GM19240 (cell line): ENCODE measurements around the gene U2AF2.

ENCODE experiments used
- DNase-seq: peaks from one replicate; pipeline ENCODE4 v3.0.0; 2011; ENCODE audit warnings: low spot score; ENCODE audit not compliant: insufficient read length

The U2AF2 gene

GRCh38 chr19:55674841-55675660 lies 20.2 kb downstream of the U2AF2 start, which contains the start of gene EPN1:
TSS of gene EPN1 (plus strand) at chr19:55675226. CDS start at chr19:55678628, 3,402 bp downstream.
- peak; percentile 99 for DNase-seq

GRCh38 chr19:55675661-55676354 lies 21.0 kb downstream of the U2AF2 start:
- no peak for DNase-seq

- no peak for DNase-seq
Measured at GRCh38 chr19:55676383-55676782, 21.5 kb downstream of the U2AF2 start.

GRCh38 chr19:55676889-55677505 lies 22.2 kb downstream of the U2AF2 start:
- no peak for DNase-seq

GRCh38 chr19:55677572-55678028 lies 22.8 kb downstream of the U2AF2 start:
- no peak for DNase-seq

GRCh38 chr19:55678121-55678671 lies 23.4 kb downstream of the U2AF2 start:
- peak; percentile 84 for DNase-seq

- no peak for DNase-seq
Measured at GRCh38 chr19:55679343-55680257, 24.8 kb downstream of the U2AF2 start.

- no peak for DNase-seq
Measured at GRCh38 chr19:55680339-55681130, 25.7 kb downstream of the U2AF2 start.

- DNase-seq = no peak
Measured at GRCh38 chr19:55681131-55682092, 26.6 kb downstream of the U2AF2 start.

GRCh38 chr19:55683449-55684261 lies 28.8 kb downstream of the U2AF2 start:
- no peak for DNase-seq

- no peak for DNase-seq
Measured at GRCh38 chr19:55684946-55685681, 30.3 kb downstream of the U2AF2 start.

- DNase-seq = no peak
Measured at GRCh38 chr19:55685776-55686175, 30.9 kb downstream of the U2AF2 start.

GRCh38 chr19:55686311-55687050 lies 31.6 kb downstream of the U2AF2 start:
- DNase-seq = no peak

- DNase-seq = no peak
Measured at GRCh38 chr19:55687281-55688201, 32.7 kb downstream of the U2AF2 start.

- DNase-seq = no peak
Measured at GRCh38 chr19:55688422-55689218, 33.8 kb downstream of the U2AF2 start.
